ENCODE measurements around the gene RIMBP3C. TPM values are rescaled to one million over a fixed set of nuclear protein-coding genes. Genes with fewer than 3 reads are reported as not detected.

The RIMBP3C gene
- total and polyA plus RNA-seq, 2 of the 8 experiments (the other 6 are each of a cell fraction or from before 2014, with no cell fraction given) = 0.08 TPM; not detected in 1

- no peaks in the 10 kb centered on the region for H3K9me3 ChIP-seq (ENCODE audit: insufficient read depth in 2 of 2, low read depth in 1 of 2, low read length in 1 of 2)
- no peak overlapping the region for H4K91ac ChIP-seq (replicated peaks; ENCODE audit: insufficient read length, low read length)
- H2BK5ac ChIP-seq (ENCODE audit: low read depth, low read length) = no peak overlapping the region
- H4K8ac ChIP-seq (ENCODE audit: extremely low read depth, insufficient read depth, low read length) = no peak overlapping the region
- H3K4me3 ChIP-seq (ENCODE audit: extremely low read depth in 1 of 4, insufficient read depth in 2 of 4, low read depth in 3 of 4, low read length in 4 of 4) = no peak overlapping the region
- H3K9ac ChIP-seq (replicated peaks in 1 of 4; ENCODE audit: extremely low read depth in 1 of 4, low read depth in 3 of 4, low read length in 3 of 4) = no peak overlapping the region
- no peak overlapping the region for H3K14ac ChIP-seq (ENCODE audit: insufficient read length)
- no peak overlapping the region for H3K18ac ChIP-seq (ENCODE audit: extremely low read depth, low read length)
- H2BK12ac ChIP-seq (ENCODE audit: low read depth, low read length) = no peak overlapping the region
- peaks cover 22% of the 10 kb centered on the region for H3K79me1 ChIP-seq (ENCODE audit: low read depth, low read length)
- ChIA-PET POLR2A (ENCODE audit: partially characterized antibody) (interaction anchor here (1.1 to 1.6 kb wide), 7 partner anchors 9 to 85 kb away, joined by 3 to 9 read pairs (median 4); no protein-coding TSS in a partner anchor), CTCF (ENCODE audit: partially characterized antibody) (interaction anchor here (0.6 to 5.7 kb wide), 9 partner anchors 12 to 1602 kb away, joined by 3 to 27 read pairs (median 10); partner anchors contain the start of genes SDF2L1 and YDJC)
- H3K4me2 ChIP-seq (ENCODE audit: insufficient read depth in 1 of 2, low read depth in 2 of 2, low read length in 2 of 2) = no peak overlapping the region
- peak overlapping the region; percentile 36; the same call in 1 of the 2 replicates for H3K27ac ChIP-seq (ENCODE audit: low read depth, low read length)
- H2BK15ac ChIP-seq (ENCODE audit: low read length) = no peak overlapping the region
- H3K56ac ChIP-seq (replicated peaks; ENCODE audit: insufficient read length, low read depth, low read length) = no peak overlapping the region
- H3K23ac ChIP-seq (ENCODE audit: insufficient read length) = no peak overlapping the region
- peaks cover 2% of the 10 kb centered on the region for H3K23me2 ChIP-seq (ENCODE audit: low read depth, low read length)
- TF ChIP-seq FOSL1 (IDR thresholded peaks at IDR 0.05; ENCODE audit: insufficient read depth, low read depth, low read length) (no peak), POLR2AphosphoS5 (IDR thresholded peaks at IDR 0.05; ENCODE audit: low read depth, low read length) (0 out of 2 replicates have a peak, but pooled peaks have one; percentile 37)
- H3K4me1 ChIP-seq (replicated peaks in 1 of 4; ENCODE audit: control insufficient read depth in 3 of 4, insufficient read depth in 4 of 4, low read length in 3 of 4) = peaks cover 0 to 8% (median 6%) of the 10 kb centered on the region in 4 experiments; a peak in 4 of 7 replicates
- no peak overlapping the region for H2BK20ac ChIP-seq (ENCODE audit: low read length)
- H4K20me1 ChIP-seq (replicated peaks in 1 of 2; ENCODE audit: control insufficient read depth in 1 of 2, insufficient read depth in 2 of 2, low read length in 2 of 2) = peaks cover 44 to 49% of the 10 kb centered on the region in 2 experiments
- no peaks in the 10 kb centered on the region for H3K27me3 ChIP-seq (replicated peaks in 1 of 4; ENCODE audit: control insufficient read depth in 3 of 4, extremely low read depth in 1 of 4, insufficient read depth in 3 of 4, low read length in 3 of 4)
- no peak overlapping the region for H2AK5ac ChIP-seq (ENCODE audit: low read depth, low read length)
- no peak overlapping the region for H4K5ac ChIP-seq (ENCODE audit: insufficient read length, low read depth, low read length)
- DNase-seq (ENCODE audit: low read depth in 1 of 2, low spot score in 2 of 2) = no peak
- H2BK120ac ChIP-seq (replicated peaks; ENCODE audit: low read depth, low read length) = no peak overlapping the region
- WGBS, 2 experiments (ENCODE audit: extremely low coverage in 1 of 2, insufficient coverage in 1 of 2, insufficient read length in 1 of 2, insufficient replicate concordance in 2 of 2, low coverage in 1 of 2, low lambda C conversion rate in 2 of 2, missing lambda C conversion rate in 1 of 2) = 81% methylated on average over 6 of the region's 6 CpGs; no CpG with 5 or more reads in 1 of the 2 experiments
- no peak for FAIRE-seq
- H3K79me2 ChIP-seq (ENCODE audit: control insufficient read depth in 1 of 2, insufficient read depth in 2 of 2, low read length in 2 of 2) = peaks cover 73 to 99% of the 10 kb centered on the region in 2 experiments
- H2AFZ ChIP-seq (ENCODE audit: low read length) = no peak overlapping the region
- no peaks in the 10 kb centered on the region; a peak in 1 of 8 replicates for H3K36me3 ChIP-seq (ENCODE audit: control insufficient read depth in 2 of 4, insufficient read depth in 4 of 4, low read length in 3 of 4)
- no peak overlapping the region for H3K4ac ChIP-seq (replicated peaks; ENCODE audit: insufficient read length, low read depth, low read length)
Observed at GRCh38 chr22:21573293-21573734, 22.1 kb upstream of the RIMBP3C start.
